ENCODE results near the gene TENM4.

The TENM4 gene

DNA sequence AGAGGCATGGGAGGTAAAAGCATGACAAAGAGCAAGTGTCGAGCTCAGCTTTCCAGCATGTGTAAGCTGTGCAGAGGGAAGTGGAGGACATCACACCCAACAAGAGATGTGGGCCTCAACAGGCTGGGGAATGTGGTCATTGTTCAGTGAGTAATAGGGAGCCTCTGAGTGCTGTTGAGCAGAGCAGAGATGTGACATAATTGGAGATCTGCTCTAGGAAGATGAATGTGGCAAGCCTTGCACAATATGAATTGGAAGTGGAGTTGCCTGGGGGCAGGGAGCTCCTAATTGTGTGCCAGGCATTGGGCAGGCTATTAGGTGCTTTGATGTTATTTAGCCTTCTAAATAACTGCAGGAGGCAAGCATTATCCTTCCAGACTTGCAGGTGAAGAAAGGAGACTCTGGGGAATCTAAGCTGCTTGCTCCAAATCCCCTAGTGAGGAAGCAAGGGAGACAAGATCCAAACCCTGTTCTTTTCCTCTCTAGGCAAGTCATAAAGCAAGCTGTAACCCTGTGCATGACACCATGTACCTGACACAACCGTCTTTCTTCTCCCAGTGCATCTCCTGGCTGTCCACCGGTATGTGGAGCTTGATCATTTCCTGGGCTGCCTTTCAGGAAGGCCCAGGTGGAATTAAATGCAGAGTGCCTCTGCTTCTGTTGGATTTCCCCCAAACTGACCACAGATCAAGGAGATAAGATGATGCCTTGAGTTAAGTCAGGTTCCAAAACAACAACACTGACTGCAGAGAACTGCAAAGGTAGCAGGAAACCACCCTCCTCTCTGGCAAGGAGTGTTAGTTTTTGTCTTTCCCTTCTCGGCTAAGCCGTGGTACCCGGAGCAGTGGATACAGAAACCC, 221.4 kb downstream of the TENM4 start:
- DNase-seq (ENCODE audit: low spot score): no peak
- TF ChIP-seq, protein P1, sequence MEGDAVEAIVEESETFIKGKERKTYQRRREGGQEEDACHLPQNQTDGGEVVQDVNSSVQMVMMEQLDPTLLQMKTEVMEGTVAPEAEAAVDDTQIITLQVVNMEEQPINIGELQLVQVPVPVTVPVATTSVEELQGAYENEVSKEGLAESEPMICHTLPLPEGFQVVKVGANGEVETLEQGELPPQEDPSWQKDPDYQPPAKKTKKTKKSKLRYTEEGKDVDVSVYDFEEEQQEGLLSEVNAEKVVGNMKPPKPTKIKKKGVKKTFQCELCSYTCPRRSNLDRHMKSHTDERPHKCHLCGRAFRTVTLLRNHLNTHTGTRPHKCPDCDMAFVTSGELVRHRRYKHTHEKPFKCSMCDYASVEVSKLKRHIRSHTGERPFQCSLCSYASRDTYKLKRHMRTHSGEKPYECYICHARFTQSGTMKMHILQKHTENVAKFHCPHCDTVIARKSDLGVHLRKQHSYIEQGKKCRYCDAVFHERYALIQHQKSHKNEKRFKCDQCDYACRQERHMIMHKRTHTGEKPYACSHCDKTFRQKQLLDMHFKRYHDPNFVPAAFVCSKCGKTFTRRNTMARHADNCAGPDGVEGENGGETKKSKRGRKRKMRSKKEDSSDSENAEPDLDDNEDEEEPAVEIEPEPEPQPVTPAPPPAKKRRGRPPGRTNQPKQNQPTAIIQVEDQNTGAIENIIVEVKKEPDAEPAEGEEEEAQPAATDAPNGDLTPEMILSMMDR (IDR thresholded peaks at IDR 0.05; ENCODE audit: extremely low read depth, missing control alignments): no peak

DNA sequence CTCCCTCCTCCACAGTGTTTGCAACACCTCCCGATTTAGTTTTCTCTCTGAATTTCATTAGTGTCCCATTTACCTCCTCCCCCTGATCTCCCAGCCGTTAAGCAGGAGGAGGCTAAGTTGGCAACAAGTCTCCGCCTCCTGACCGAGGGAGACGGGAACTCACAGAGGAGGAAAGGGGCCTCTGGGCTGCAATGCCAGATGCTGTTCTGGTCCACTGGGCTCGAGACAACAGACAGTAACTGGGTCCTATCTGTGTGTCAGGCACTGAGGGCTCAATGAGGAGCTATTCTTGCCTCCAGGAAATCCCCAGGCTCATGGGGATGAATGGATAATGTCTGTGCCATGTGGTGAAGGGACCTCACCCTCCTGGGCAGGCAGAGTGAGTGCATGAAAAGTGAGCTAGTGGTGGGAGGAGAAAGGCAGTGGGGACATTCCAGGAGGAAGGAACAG, 228.1 kb downstream of the TENM4 start:
- no peak for DNase-seq (ENCODE audit: low spot score)
- TF ChIP-seq, protein P1 (IDR thresholded peaks at IDR 0.05; ENCODE audit: extremely low read depth, missing control alignments): no peak

DNA sequence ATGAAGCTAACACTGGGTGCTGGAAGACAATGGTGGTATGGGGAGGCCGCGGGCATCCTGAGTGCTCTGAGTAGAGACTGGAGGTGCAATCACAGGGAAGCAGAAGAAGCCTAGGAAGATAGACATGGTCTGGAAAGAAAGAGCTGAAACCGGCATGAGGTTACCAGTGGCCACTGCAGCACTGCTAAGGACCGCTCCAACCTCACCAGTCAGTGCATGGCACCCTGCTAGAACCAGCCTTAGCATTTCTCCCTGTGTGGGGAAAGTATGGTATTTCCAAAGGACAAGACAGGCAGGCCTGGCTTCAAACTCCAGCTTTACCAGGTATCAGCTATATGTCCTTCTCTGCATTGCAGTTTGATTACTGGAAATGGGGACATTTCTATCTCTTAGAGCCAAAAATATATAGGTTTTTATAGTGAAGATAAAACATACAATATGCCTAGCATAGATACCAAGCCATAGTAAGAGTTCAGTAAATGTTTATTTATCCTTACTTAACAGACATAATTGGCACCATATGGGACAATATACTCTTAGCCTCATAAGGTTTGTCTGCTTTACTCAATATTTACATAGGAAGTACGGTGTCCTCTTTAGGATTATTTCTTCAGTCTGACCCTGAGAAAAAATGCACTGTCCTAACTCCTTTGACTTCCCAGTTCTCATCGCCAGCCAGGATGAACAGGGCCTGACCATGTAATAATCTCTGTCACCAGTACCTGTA, 231.1 kb downstream of the TENM4 start:
- no peak for DNase-seq (ENCODE audit: low spot score)
- TF ChIP-seq, protein P1 (IDR thresholded peaks at IDR 0.05; ENCODE audit: extremely low read depth, missing control alignments): no peak

DNA sequence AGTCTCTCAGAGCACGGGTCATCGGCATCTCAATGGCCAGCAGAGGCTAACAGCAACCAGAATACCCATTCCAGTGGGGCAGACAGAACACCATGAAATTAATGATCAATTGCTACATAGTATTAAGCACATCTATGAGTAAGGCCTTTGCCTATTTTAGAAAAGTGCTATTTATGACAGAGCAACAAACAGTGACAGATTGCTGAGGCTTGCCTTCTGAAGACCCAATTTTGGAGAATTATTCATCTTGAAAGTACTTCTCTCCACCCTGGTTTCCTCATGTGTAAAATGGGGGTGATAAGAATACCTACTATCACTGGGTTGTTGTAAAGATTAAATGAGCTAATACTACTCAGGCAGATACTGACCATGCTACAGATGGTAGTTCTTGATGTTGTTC, 232.7 kb downstream of the TENM4 start:
- TF ChIP-seq, protein P1 (IDR thresholded peaks at IDR 0.05; ENCODE audit: extremely low read depth, missing control alignments): no peak
- no peak for DNase-seq (ENCODE audit: low spot score)

DNA sequence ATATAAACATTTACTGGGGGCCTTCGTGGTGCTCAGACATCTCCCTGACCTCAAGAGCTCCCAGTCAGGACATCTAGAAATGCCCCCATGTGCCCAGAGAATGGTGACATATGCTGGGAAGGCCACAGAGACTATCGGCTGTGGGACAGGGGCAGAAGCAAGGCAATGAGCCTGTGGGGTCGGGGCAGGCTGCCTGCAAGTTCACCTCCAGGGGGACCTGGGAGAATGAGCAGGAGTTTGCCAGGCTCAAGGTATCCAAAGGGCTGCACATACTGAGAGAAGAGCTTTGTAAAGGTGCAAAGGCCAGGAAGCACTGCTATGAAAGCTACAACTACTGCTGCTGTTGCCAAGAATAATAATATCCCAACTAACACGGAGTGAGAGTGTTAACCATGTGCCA, 233.9 kb downstream of the TENM4 start:
- TF ChIP-seq, protein P1 (IDR thresholded peaks at IDR 0.05; ENCODE audit: extremely low read depth, missing control alignments): no peak
- DNase-seq (ENCODE audit: low spot score): no peak

DNA sequence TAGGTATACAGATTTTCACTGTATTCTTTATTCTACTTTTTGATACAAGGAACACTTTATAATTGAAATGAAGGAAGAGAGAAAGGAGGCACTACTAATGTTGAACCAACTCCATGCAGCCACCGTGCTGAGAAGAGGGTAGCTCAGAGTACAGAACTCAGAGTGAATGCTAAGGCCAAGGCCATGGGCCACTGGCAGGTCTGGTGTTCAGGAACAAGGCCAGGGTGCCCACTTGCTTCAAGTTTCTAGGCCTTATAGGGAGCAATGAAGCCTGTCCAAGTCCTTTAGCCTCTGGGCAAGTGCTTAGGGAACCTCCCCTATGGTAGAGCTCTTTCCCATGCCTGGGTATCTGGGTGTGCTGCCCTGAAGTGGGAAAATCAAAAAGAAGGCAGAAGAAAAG, 235.0 kb downstream of the TENM4 start:
- TF ChIP-seq, protein P1 (IDR thresholded peaks at IDR 0.05; ENCODE audit: extremely low read depth, missing control alignments): no peak
- no peak for DNase-seq (ENCODE audit: low spot score)

Measured in GM20000 (cell line).